ENCODE measurements around the gene ZSCAN26.
"Not testable (repeated sequence)": the region's sequence is repeated elsewhere in the genome, so short reads cannot be mapped to it uniquely, and the experiment has no call there.

Gene ZSCAN26

GRCh38 chr6:28257042-28257441 lies 9.9 kb upstream of the ZSCAN26 start:
- DNase-seq (ENCODE audit: low spot score) = no peak

GRCh38 chr6:28258877-28259777 lies 7.8 kb upstream of the ZSCAN26 start, which contains the start of gene NKAPL:
NKAPL (plus strand) TSS chr6:28259297; CDS start chr6:28259372, 75 bp downstream.
- peak; percentile 25 for DNase-seq (ENCODE audit: low spot score)

DNA sequence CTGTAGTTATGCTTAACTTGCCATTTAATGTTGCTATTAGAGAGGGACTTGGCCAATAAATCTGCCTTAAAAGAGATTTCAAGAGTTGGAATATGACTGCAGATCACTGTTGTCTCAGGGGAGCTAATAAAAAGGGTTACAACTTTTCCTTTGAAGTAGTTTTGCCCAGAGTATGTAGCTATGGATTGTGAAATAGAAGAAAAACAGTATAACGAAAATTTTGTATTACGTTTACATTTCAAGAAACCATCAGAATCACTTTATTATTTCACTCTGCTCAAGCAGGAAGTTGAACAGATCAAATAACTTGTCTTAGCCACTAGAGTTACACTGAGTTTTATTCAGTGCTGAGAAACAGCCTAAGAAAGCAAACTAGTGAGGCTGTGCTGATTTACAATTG lies 3.0 kb upstream of the ZSCAN26 start:
- DNase-seq (ENCODE audit: low spot score) = no peak

DNA sequence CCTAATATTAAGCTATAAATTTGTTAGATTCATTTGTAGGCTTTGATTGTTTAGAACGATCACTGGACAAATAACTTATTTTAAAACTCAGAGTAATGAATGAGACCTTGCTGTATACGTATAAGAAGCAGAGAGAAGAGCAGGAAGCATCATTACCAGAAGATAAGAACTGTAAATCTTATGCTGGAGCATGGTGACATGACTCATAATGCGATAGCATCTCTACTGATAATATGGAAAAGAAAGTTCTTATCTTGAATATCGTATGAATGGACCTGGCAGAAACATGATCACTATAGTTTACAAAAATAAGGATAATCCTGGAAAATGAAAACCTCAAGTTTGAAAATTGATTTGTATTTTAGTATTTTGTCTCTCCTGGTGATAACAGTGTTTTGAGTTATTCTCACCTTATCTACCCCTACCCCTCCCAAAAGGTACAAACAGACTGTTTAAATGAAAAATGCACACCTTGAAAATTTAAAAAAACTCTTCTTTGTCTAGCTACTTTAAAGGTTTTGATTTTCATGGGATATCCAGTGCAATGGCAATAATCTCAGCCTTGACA lies 2.0 kb upstream of the ZSCAN26 start:
- no peak for DNase-seq (ENCODE audit: low spot score)

DNA sequence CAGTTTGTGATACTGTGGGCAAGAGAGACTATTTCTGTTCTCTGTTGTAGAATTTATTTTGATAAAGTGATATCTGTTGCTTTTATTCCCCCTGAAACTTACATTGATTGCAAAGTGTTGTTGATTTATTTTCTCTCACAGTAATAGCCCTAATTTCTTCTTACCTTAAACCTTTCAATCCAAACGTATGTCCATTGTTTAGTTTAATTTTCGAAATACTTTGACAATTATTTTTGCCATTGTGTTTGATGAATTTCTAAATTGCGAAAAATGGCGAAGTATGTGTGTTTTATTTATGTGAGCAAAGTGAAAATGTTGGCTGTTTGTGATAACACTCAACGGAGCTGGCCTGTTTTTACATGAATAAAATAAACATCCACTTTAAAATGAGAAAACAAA lies 381 bp upstream of the ZSCAN26 start:
- DNase-seq (ENCODE audit: low spot score) = no peak

DNA sequence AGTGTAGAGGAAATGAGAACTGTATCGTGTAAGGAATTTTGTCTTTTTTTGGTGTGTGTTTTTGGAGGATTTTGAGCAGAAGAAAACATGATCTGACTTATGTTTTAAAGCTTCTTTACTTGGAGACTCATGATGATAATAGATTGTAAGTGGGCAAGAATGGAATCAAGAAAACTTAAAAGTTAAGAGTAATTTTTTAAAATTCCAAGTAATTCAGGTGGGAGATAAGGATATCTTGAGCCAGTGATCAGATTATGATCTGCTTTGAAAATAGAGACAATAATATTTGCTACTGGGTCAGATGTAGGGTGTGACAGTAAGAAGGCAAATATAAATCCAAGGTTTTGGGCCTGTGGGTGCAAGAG lies 734 bp downstream of the ZSCAN26 start:
- no peak for DNase-seq (ENCODE audit: low spot score)

- peak; percentile 66 for DNase-seq (ENCODE audit: low spot score)
Observed at GRCh38 chr6:28269492-28269891, 2.5 kb downstream of the ZSCAN26 start.

- no peak for DNase-seq (ENCODE audit: low spot score)
Observed at GRCh38 chr6:28274888-28275287, 7.9 kb downstream of the ZSCAN26 start.

GRCh38 chr6:28277746-28278145 lies 10.8 kb downstream of the ZSCAN26 start:
- DNase-seq (ENCODE audit: low spot score) = no peak

GRCh38 chr6:28280595-28281287 lies 13.8 kb downstream of the ZSCAN26 start:
- DNase-seq (ENCODE audit: low spot score) = no peak

- DNase-seq (ENCODE audit: low spot score) = peak; percentile 85
Observed at GRCh38 chr6:28281288-28282064, 14.5 kb downstream of the ZSCAN26 start, which contains the start of gene PGBD1. PGBD1 (plus strand) TSS chr6:28281572; CDS start chr6:28283814, 2,242 bp downstream.

- no peak for DNase-seq (ENCODE audit: low spot score)
Observed at GRCh38 chr6:28282926-28283325, 16.0 kb downstream of the ZSCAN26 start.

DNA sequence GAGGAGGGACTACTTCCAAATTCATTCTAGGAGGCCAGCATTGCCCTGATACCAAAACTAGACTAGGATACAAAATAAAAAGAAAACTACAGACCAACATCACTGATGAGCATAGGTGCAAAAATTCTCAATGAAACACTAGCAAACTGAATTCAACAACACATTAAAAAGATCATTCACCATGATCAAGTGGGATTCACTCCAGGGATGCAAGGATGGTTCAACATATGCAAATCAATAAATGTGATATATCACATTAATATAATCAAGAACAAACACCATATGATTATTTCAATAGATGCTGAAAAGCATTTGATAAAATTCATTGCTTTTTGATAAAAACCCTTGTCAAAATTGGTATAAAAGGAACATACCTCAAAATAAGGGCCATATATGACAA lies 24.6 kb downstream of the ZSCAN26 start:
- DNase-seq (ENCODE audit: low spot score) = no peak

DNA sequence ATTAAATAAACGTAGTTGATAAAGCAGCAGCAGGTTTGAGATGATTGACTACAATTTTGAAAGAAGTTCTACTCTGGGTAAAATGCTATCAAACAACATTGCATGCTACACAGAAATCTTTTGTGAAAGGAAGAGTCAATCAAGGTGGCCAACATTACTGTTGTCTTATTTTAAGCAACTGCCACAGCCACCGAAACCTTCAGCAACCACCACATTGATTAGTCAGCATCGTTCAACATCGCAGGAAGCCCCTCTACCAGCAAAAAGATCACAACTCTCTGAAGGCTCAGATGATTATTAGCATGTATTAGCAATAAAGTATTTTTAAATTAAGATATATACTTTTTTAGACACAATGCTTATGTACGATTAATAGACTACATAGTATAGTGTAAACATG lies 28.4 kb downstream of the ZSCAN26 start:
- no peak for DNase-seq (ENCODE audit: low spot score)

- no peak for DNase-seq (ENCODE audit: low spot score)
Observed at GRCh38 chr6:28296520-28297060, 29.6 kb downstream of the ZSCAN26 start.

DNA sequence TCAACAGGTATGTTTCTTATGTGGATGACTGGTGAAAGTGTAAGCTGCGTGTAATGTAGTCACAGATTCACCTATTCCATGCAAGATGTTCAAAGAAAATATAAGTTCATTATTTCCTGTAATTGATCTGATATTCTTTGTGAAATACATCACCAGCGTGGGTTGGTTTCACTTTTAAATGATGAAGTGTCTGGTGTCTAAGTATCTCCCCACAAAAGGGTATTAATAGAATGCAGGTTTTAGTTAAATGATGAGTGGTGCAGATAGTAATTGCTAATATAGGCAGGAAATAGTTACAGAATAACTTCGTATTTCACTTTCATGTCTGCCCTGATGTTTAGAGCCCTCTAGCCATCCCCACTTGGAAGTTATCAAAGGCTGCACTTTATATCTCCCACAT lies 36.6 kb downstream of the ZSCAN26 start:
- DNase-seq (ENCODE audit: low spot score) = no peak

GRCh38 chr6:28306363-28306762 lies 39.4 kb downstream of the ZSCAN26 start:
- DNase-seq (ENCODE audit: low spot score) = not testable (repeated sequence)

DNA sequence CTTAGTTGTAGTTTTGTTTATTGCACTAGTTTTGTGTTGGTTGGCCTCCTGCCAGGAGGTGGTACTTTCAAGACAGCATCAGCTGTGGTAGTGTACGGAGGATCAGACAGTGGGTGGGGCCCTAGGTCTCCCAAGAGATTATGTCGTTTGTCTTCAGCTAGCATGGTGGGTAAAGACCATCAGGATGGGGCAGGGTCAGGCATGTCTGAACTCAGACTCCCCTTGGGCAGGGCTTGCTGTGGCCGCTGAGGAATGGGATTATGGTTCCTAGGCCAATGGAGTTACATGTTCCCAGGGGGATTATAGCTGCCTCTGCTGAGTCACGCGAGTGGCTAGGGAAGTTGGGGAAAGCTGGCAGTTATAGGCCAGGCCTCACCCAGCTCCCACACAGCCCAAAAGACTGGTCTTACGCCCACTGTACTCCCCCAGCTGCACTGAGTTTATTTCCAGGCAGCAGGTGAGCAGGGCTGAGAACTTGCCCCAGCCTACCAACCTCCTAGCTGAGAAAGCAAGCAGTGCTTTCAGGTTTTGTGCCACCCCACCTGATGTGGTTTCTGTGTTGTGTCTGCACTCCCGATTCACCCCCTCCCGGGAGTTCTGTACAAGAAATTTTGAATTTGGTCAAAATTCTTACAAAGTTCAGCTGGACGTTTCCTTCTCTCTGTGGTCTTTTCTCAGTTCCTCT lies 44.3 kb downstream of the ZSCAN26 start:
- no peak for DNase-seq (ENCODE audit: low spot score)

- no peak for DNase-seq (ENCODE audit: low spot score)
Observed at GRCh38 chr6:28312939-28313338, 46.0 kb downstream of the ZSCAN26 start.

GRCh38 chr6:28315628-28316027 lies 48.7 kb downstream of the ZSCAN26 start:
- DNase-seq (ENCODE audit: low spot score) = no peak

GRCh38 chr6:28317866-28318265 lies 50.9 kb downstream of the ZSCAN26 start:
- DNase-seq (ENCODE audit: low spot score) = not testable (repeated sequence)

All from AG08396 (cell line).